ENCODE measurements around the gene G6PC3.

DNA sequence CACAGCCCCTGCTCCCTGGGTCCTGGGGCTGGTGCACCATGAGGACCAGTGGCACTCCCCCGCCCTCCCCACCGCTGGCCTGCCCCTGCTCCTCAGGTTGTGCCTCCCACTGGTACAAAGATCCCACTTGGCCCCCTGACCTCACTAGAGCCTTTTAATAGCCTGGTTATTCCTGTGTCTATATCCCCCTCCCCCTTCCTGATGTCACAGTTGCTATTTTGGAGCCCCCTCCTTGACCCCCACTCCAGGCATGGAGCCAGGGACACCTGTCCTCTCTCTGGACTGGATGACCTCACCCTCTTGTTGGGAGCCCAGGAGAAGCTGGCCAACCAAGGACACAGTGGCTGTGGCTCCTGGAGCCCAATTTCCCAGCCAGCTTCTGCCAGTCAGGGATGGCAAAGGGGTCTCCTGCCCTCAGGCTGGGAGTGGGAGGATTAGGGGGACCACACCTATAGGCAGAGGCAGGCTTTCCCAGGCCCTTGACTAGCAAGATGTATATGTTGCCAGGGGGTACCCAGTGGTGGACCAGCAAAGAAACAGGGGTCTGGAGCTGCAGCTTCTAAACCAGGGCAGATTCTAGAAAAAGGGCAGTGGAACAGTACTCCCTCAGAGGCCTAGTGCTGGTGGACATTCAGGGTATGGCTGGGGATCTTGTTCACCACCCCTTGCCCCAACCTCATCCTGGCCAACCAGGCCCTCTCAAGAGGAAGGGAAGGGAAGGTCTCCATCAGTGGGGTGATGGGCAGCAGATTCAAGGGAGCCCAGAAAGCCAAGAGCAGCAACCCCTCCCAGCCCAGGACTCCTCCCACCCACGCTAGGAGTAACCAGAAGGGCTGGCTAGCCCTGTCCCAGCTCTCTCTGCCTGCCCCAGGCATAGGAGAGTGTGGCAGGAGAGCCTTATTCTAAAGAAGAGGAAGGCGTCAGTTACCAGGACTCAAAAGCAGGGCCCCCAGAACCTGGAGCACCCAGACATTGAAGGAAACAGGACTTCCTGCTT, 42.0 kb downstream of the G6PC3 start:
- TF ChIP-seq CTCF (IDR thresholded peaks at IDR 0.05) (no peak), ZFX (IDR thresholded peaks at IDR 0.05; ENCODE audit: borderline replicate concordance) (no peak)
